ENCODE data around the gene HK2.
"Not testable (repeated sequence)": the region's sequence is repeated elsewhere in the genome, so short reads cannot be mapped to it uniquely, and the experiment has no call there.

Gene HK2

GRCh38 chr2:74891816-74892215 is 57.9 kb downstream of the HK2 start:
- H3K36me3 ChIP-seq (ENCODE audit: control insufficient read depth in 2 of 2, insufficient read depth in 2 of 2, low read length in 2 of 2), result peaks cover 51 to 58% of the 10 kb centered on the region in 2 donors
- not testable (repeated sequence) for H3K9ac ChIP-seq (ENCODE audit: low read depth in 1 of 2, low read length in 2 of 2)

GRCh38 chr2:74892609-74893008 is 58.7 kb downstream of the HK2 start:
- Histone ChIP-seq H3K36me3 (ENCODE audit: control insufficient read depth in 2 of 2, insufficient read depth in 2 of 2, low read length in 2 of 2) (peaks cover 45 to 51% of the 10 kb centered on the region in 2 donors), H3K27me3 (ENCODE audit: control insufficient read depth in 2 of 2, insufficient read depth in 2 of 2, low read length in 2 of 2) (no peaks in the 10 kb centered on the region), H3K9me3 (ENCODE audit: control insufficient read depth in 2 of 2, low read length in 2 of 2) (no peaks in the 10 kb centered on the region), H3K9ac (ENCODE audit: low read depth in 1 of 2, low read length in 2 of 2) (no peak overlapping the region), H3K4me3 (ENCODE audit: low read length in 2 of 2) (no peak overlapping the region), H3K4me1 (ENCODE audit: control insufficient read depth in 2 of 2, insufficient read depth in 2 of 2, low read length in 2 of 2) (no peaks in the 10 kb centered on the region), H3K27ac (ENCODE audit: low read depth in 2 of 2, low read length in 2 of 2) (no peak overlapping the region)

More at GRCh38 chr2:74891816-74892215, 57.9 kb downstream of the HK2 start:
- not testable (repeated sequence) for H3K9me3 ChIP-seq (ENCODE audit: control insufficient read depth in 2 of 2, low read length in 2 of 2); H3K4me1 ChIP-seq (ENCODE audit: control insufficient read depth in 2 of 2, insufficient read depth in 2 of 2, low read length in 2 of 2); H3K27ac ChIP-seq (ENCODE audit: low read depth in 2 of 2, low read length in 2 of 2); H3K27me3 ChIP-seq (ENCODE audit: control insufficient read depth in 2 of 2, insufficient read depth in 2 of 2, low read length in 2 of 2); H3K4me3 ChIP-seq (ENCODE audit: low read length in 2 of 2)

DNA sequence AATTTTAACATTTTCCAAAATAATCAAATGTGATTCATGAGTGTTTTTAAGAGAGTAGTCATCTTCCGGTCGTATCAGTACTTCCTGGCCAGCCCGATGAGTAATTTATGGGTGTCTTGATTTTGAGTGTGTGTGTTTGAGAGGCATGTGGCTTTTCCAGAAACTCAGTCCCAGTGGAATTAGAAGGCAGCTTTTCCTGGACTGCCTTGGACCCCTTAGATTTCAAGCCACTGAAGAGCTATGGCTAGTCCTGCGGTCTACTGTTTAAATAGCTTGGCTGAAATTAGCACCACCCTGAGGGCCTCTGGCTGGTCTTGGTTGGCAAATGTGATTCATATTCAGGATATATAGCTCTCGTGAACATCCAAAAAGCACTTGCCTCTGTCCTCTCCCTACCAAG is 59.4 kb downstream of the HK2 start:
- Histone ChIP-seq H3K36me3 (ENCODE audit: control insufficient read depth in 2 of 2, insufficient read depth in 2 of 2, low read length in 2 of 2) (peaks cover 39 to 43% of the 10 kb centered on the region in 2 donors), H3K9ac (ENCODE audit: low read depth in 1 of 2, low read length in 2 of 2) (no peak overlapping the region), H3K4me3 (ENCODE audit: low read length in 2 of 2) (no peak overlapping the region), H3K27ac (ENCODE audit: low read depth in 2 of 2, low read length in 2 of 2) (no peak overlapping the region), H3K9me3 (ENCODE audit: control insufficient read depth in 2 of 2, low read length in 2 of 2) (no peaks in the 10 kb centered on the region), H3K27me3 (ENCODE audit: control insufficient read depth in 2 of 2, insufficient read depth in 2 of 2, low read length in 2 of 2) (no peaks in the 10 kb centered on the region), H3K4me1 (ENCODE audit: control insufficient read depth in 2 of 2, insufficient read depth in 2 of 2, low read length in 2 of 2) (no peaks in the 10 kb centered on the region)

- Histone ChIP-seq H3K9ac (ENCODE audit: low read depth in 1 of 2, low read length in 2 of 2) (no peak overlapping the region), H3K36me3 (ENCODE audit: control insufficient read depth in 2 of 2, insufficient read depth in 2 of 2, low read length in 2 of 2) (peaks cover 29 to 32% of the 10 kb centered on the region in 2 donors), H3K4me1 (ENCODE audit: control insufficient read depth in 2 of 2, insufficient read depth in 2 of 2, low read length in 2 of 2) (no peaks in the 10 kb centered on the region), H3K27ac (ENCODE audit: low read depth in 2 of 2, low read length in 2 of 2) (no peak overlapping the region), H3K27me3 (ENCODE audit: control insufficient read depth in 2 of 2, insufficient read depth in 2 of 2, low read length in 2 of 2) (no peaks in the 10 kb centered on the region), H3K9me3 (ENCODE audit: control insufficient read depth in 2 of 2, low read length in 2 of 2) (no peaks in the 10 kb centered on the region), H3K4me3 (ENCODE audit: low read length in 2 of 2) (no peak overlapping the region)
Measured at GRCh38 chr2:74894272-74894981, 60.5 kb downstream of the HK2 start.

DNA sequence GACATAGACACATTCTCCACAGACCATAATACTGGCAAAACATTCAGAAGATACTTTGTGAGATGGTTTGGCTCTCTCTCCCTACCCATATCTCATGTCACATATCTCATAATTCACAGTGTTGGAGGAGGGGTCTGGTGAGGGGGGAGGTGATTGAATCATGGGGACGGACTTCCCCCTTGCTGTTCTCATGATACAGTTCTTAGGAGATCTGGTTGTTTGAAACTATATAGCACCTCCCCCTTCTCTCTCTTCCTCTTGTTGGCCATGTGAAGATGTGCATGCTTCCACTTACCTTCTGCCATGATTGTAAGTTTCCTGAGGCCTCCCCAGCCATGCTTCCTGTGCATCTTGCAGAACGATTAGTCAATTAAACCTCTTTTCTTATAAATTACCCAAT is 61.1 kb downstream of the HK2 start:
- H3K36me3 ChIP-seq (ENCODE audit: control insufficient read depth in 2 of 2, insufficient read depth in 2 of 2, low read length in 2 of 2), result peaks cover 23 to 27% of the 10 kb centered on the region in 2 donors
- H3K9ac ChIP-seq (ENCODE audit: low read depth in 1 of 2, low read length in 2 of 2), result no peak overlapping the region
- H3K4me3 ChIP-seq (ENCODE audit: low read length in 2 of 2), result no peak overlapping the region
- no peaks in the 10 kb centered on the region for H3K4me1 ChIP-seq (ENCODE audit: control insufficient read depth in 2 of 2, insufficient read depth in 2 of 2, low read length in 2 of 2)
- H3K9me3 ChIP-seq (ENCODE audit: control insufficient read depth in 2 of 2, low read length in 2 of 2), result no peaks in the 10 kb centered on the region
- no peak overlapping the region for H3K27ac ChIP-seq (ENCODE audit: low read depth in 2 of 2, low read length in 2 of 2)
- H3K27me3 ChIP-seq (ENCODE audit: control insufficient read depth in 2 of 2, insufficient read depth in 2 of 2, low read length in 2 of 2), result no peaks in the 10 kb centered on the region

DNA sequence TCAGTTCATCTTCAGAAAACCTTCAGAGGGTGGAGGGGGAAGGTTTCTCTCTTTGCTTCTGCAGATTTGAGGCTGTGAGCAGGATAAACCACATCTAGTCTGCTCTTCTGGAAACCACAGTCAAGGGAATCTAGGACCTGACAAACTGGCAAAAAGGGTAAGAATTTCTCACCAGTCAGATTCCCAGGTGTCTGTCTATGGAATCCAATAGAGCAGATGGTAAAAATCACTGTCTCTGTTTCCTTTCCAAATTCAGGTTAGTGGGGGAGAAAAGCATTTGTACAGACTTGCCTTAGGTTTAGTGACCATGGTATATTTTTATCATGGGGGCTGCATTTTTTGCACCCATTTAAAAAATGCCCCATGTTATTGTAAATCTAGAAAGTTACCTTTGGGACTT is 62.3 kb downstream of the HK2 start:
- no peak overlapping the region for H3K27ac ChIP-seq (ENCODE audit: low read depth in 2 of 2, low read length in 2 of 2)
- H3K9me3 ChIP-seq (ENCODE audit: control insufficient read depth in 2 of 2, low read length in 2 of 2), result no peaks in the 10 kb centered on the region
- no peaks in the 10 kb centered on the region for H3K4me1 ChIP-seq (ENCODE audit: control insufficient read depth in 2 of 2, insufficient read depth in 2 of 2, low read length in 2 of 2)
- H3K9ac ChIP-seq (ENCODE audit: low read depth in 1 of 2, low read length in 2 of 2), result no peak overlapping the region
- H3K36me3 ChIP-seq (ENCODE audit: control insufficient read depth in 2 of 2, insufficient read depth in 2 of 2, low read length in 2 of 2), result peaks cover 13 to 15% of the 10 kb centered on the region in 2 donors
- H3K4me3 ChIP-seq (ENCODE audit: low read length in 2 of 2), result no peak overlapping the region
- no peaks in the 10 kb centered on the region for H3K27me3 ChIP-seq (ENCODE audit: control insufficient read depth in 2 of 2, insufficient read depth in 2 of 2, low read length in 2 of 2)

DNA sequence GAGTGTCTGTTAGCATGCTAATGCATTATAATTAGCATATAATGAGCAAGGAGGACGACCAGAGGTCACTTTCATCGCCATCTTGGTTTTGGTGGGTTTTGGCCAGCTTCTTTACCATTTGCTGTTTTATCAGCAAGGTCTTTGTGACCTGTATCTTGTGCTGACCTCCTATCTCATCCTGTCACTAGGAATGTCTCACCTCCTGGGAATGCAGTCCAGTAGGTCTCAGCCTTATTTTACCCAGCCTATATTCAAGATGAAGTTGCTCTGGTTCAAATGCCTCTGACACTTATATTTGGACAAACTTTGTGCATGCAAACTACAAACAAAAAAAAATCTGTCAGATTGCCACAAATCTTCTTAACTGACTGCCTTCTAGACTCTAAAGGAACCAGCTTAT is 66.3 kb downstream of the HK2 start:
- not testable (repeated sequence) for H3K27me3 ChIP-seq (ENCODE audit: control insufficient read depth in 2 of 2, insufficient read depth in 2 of 2, low read length in 2 of 2); H3K36me3 ChIP-seq (ENCODE audit: control insufficient read depth in 2 of 2, insufficient read depth in 2 of 2, low read length in 2 of 2); H3K27ac ChIP-seq (ENCODE audit: low read depth in 2 of 2, low read length in 2 of 2); H3K9ac ChIP-seq (ENCODE audit: low read depth in 1 of 2, low read length in 2 of 2); H3K9me3 ChIP-seq (ENCODE audit: control insufficient read depth in 2 of 2, low read length in 2 of 2); H3K4me1 ChIP-seq (ENCODE audit: control insufficient read depth in 2 of 2, insufficient read depth in 2 of 2, low read length in 2 of 2); H3K4me3 ChIP-seq (ENCODE audit: low read length in 2 of 2)

DNA sequence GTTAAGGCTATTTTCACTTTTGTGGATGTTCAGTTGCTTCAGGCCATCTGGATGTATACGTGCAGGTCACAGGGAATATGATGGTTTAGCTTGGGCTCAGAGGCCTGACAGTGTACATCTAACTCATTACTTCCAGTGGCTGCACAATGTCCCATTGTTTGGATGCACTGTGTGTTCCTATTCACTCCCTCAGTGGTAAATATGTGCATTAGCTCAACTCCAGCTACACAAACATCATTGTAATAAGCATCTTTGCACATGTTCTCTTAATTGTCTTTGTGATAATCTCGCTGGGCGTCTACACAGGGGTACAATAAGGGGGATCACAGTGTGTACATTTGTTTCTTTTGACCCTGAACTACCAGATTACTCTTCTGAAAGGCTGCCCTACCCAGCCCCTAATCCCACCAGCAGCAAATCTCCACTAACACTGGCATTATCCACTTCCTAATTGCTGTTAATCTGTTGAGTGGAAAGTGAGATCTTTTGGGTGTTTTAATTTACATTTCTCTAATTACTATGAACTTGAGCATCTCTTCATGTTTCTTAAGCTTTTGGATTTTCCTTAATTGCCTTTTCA is 68.4 kb downstream of the HK2 start:
- H3K27me3 ChIP-seq (ENCODE audit: control insufficient read depth in 2 of 2, insufficient read depth in 2 of 2, low read length in 2 of 2), result no peaks in the 10 kb centered on the region
- no peak overlapping the region for H3K9ac ChIP-seq (ENCODE audit: low read depth in 1 of 2, low read length in 2 of 2)
- no peaks in the 10 kb centered on the region for H3K36me3 ChIP-seq (ENCODE audit: control insufficient read depth in 2 of 2, insufficient read depth in 2 of 2, low read length in 2 of 2)
- no peaks in the 10 kb centered on the region for H3K9me3 ChIP-seq (ENCODE audit: control insufficient read depth in 2 of 2, low read length in 2 of 2)
- no peak overlapping the region for H3K27ac ChIP-seq (ENCODE audit: low read depth in 2 of 2, low read length in 2 of 2)
- H3K4me3 ChIP-seq (ENCODE audit: low read length in 2 of 2), result no peak overlapping the region
- no peaks in the 10 kb centered on the region for H3K4me1 ChIP-seq (ENCODE audit: control insufficient read depth in 2 of 2, insufficient read depth in 2 of 2, low read length in 2 of 2)

DNA sequence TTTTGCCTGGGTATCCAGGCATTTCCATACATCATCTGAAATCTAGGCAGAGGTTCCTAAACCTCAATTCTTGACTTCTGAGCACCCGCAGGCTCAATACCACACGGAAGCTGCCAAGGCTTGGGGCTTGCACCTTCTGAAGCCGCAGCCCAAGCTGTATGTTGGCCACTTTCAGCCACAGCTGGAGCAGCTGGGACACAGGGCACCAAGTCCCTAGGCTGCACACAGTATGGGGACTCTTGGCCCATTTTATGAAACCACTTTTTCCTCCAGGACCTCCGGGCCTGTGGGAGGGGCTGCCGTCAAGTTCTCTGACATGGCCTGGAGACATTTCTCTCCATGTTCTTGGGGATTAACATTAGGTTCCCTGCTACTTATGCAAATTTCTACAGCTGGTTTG is 72.5 kb downstream of the HK2 start:
- no peaks in the 10 kb centered on the region for H3K9me3 ChIP-seq (ENCODE audit: control insufficient read depth in 2 of 2, low read length in 2 of 2)
- H3K36me3 ChIP-seq (ENCODE audit: control insufficient read depth in 2 of 2, insufficient read depth in 2 of 2, low read length in 2 of 2), result no peaks in the 10 kb centered on the region
- no peaks in the 10 kb centered on the region for H3K27me3 ChIP-seq (ENCODE audit: control insufficient read depth in 2 of 2, insufficient read depth in 2 of 2, low read length in 2 of 2)
- H3K4me3 ChIP-seq (ENCODE audit: low read length in 2 of 2), result no peak overlapping the region
- H3K4me1 ChIP-seq (ENCODE audit: control insufficient read depth in 2 of 2, insufficient read depth in 2 of 2, low read length in 2 of 2), result peaks cover 0 to 6% of the 10 kb centered on the region in 2 donors
- no peak overlapping the region for H3K27ac ChIP-seq (ENCODE audit: low read depth in 2 of 2, low read length in 2 of 2)
- H3K9ac ChIP-seq (ENCODE audit: low read depth in 1 of 2, low read length in 2 of 2), result no peak overlapping the region

- H3K9ac ChIP-seq (ENCODE audit: low read depth in 1 of 2, low read length in 2 of 2); H3K27me3 ChIP-seq (ENCODE audit: control insufficient read depth in 2 of 2, insufficient read depth in 2 of 2, low read length in 2 of 2); H3K4me1 ChIP-seq (ENCODE audit: control insufficient read depth in 2 of 2, insufficient read depth in 2 of 2, low read length in 2 of 2); H3K36me3 ChIP-seq (ENCODE audit: control insufficient read depth in 2 of 2, insufficient read depth in 2 of 2, low read length in 2 of 2); H3K27ac ChIP-seq (ENCODE audit: low read depth in 2 of 2, low read length in 2 of 2); H3K9me3 ChIP-seq (ENCODE audit: control insufficient read depth in 2 of 2, low read length in 2 of 2); H3K4me3 ChIP-seq (ENCODE audit: low read length in 2 of 2): not testable (repeated sequence)
Measured at GRCh38 chr2:74907560-74907959, 73.6 kb downstream of the HK2 start.
